CD8-positive, alpha-beta memory T cell (primary cell): ENCODE results near the gene SPAAR. TPM values are rescaled to one million over a fixed set of nuclear protein-coding genes. Genes with fewer than 3 reads are reported as not detected.
A peak's percentile ranks its signal among the peaks of the same experiment; 100 is the strongest.

Experiments used
- CTCF ChIA-PET: fragments of 350-600 bp; sonication (Branson Sonifier 250); formaldehyde crosslinking; loops from one replicate; lab custom pipeline; 2021; ENCODE audit warnings: antibody characterized with exemption; lab: Charles Lee
- POLR2A ChIA-PET: fragments of 350-600 bp; sonication (Branson Sonifier 250); formaldehyde crosslinking; loops from one replicate; lab custom pipeline; 2021; ENCODE audit warnings: antibody characterized with exemption; lab: Charles Lee
- DNase-seq, 5 donors: peaks; one replicate each; pipeline versions ENCODE4 v3.0.0 to v3.0.0-alpha.2; 2020 to 2022; ENCODE audit warnings: mixed read lengths in 1 of 5
- H3K27ac ChIP-seq: one replicate; pipeline ENCODE4 v1.7.0; 2013; ENCODE audit warnings: low read depth, mild to moderate bottlenecking, low read length, moderate library complexity
- H3K27me3 ChIP-seq: 2 replicates; pipeline ENCODE4 v1.7.0; 2013; ENCODE audit warnings: low read length, mild to moderate bottlenecking; ENCODE audit not compliant: insufficient read depth, poor library complexity, severe bottlenecking
- H3K36me3 ChIP-seq: 2 replicates; pipeline ENCODE4 v1.7.0; 2013; ENCODE audit warnings: mild to moderate bottlenecking, low read length, moderate library complexity; ENCODE audit not compliant: insufficient read depth
- H3K4me1 ChIP-seq: 2 replicates; pipeline ENCODE4 v1.7.0; 2013; ENCODE audit warnings: mild to moderate bottlenecking, low read length, moderate library complexity; ENCODE audit not compliant: insufficient read depth
- H3K4me3 ChIP-seq: 2 replicates; pipeline ENCODE4 v1.7.0; 2013; ENCODE audit warnings: mild to moderate bottlenecking, low read length
- H3K9me3 ChIP-seq: 2 replicates; pipeline ENCODE4 v1.7.0; 2013; ENCODE audit warnings: mild to moderate bottlenecking, low read length
- H3K27ac Mint-ChIP-seq, 8 donors: one replicate each; pipeline ENCODE4 v1.8.0; 2020 to 2021; ENCODE audit warnings: mixed read lengths in 8 of 8, mild to moderate bottlenecking in 6 of 8, inconsistent platforms in 3 of 8, moderate library complexity in 3 of 8
- H3K27me3 Mint-ChIP-seq, 2 donors: one replicate each; pipeline ENCODE4 v1.8.0; 2020 to 2021; ENCODE audit warnings: mixed read lengths in 2 of 2, mild to moderate bottlenecking in 1 of 2, moderate library complexity in 1 of 2
- H3K36me3 Mint-ChIP-seq, 3 donors: one replicate each; pipeline ENCODE4 v1.8.0; 2020 to 2021; ENCODE audit warnings: mixed read lengths in 3 of 3, inconsistent platforms in 1 of 3, mild to moderate bottlenecking in 1 of 3
- H3K4me1 Mint-ChIP-seq, 3 donors: one replicate each; pipeline ENCODE4 v1.8.0; 2020 to 2021; ENCODE audit warnings: mixed read lengths in 3 of 3, inconsistent platforms in 1 of 3, mild to moderate bottlenecking in 1 of 3
- H3K4me3 Mint-ChIP-seq, 7 donors: one replicate each; pipeline ENCODE4 v1.8.0; 2020 to 2021; ENCODE audit warnings: mixed read lengths in 7 of 7, mild to moderate bottlenecking in 6 of 7, moderate library complexity in 4 of 7, inconsistent platforms in 2 of 7
- H3K9me3 Mint-ChIP-seq, 5 donors: one replicate each; pipeline ENCODE4 v1.8.0; 2020 to 2022; ENCODE audit warnings: mixed read lengths in 5 of 5, mild to moderate bottlenecking in 3 of 5, moderate library complexity in 2 of 5, inconsistent platforms in 1 of 5
- polyA plus RNA-seq: library from polyadenylated mRNA; unstranded; fragments of 300-500 nt; fragmentation: Illumina TruSeq; gene quantifications from one replicate; pipeline ENCODE4 v1.2.3, GENCODE V29; 2021
- total RNA-seq, 2 experiments: library from RNA; stranded (reverse); gene quantifications; one replicate each; pipeline ENCODE4 v1.2.3, GENCODE V29; 2021

SPAAR gene
- total and polyA plus RNA-seq, 3 experiments from 2014 or later: not detected

DNA sequence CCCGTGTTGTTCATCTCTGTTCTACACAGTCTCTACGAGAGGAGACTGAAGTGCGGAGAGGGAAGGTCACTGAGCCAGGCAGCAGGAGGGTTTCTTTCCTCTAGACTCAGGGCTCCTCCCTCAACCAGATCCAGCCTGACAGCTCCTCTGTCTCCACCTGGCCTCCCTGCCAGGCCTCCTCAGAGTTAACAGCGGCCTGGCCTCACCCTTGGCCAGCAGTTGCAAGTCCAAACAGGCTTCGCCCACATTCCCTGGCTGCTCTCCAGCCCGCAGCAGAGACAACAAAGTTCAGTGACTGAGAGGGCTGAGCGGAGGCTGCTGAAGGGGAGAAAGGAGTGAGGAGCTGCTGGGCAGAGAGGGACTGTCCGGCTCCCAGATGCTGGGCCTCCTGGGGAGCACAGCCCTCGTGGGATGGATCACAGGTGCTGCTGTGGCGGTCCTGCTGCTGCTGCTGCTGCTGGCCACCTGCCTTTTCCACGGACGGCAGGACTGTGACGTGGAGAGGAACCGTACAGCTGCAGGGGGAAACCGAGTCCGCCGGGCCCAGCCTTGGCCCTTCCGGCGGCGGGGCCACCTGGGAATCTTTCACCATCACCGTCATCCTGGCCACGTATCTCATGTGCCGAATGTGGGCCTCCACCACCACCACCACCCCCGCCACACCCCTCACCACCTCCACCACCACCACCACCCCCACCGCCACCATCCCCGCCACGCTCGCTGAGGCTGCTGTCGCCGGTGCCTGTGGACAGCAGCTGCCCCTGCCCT, 3.2 kb upstream of the SPAAR start, which contains the start of gene HRCT1:
HRCT1 (plus strand) TSS at position 291 of the 768 bp plus-strand sequence; CDS start at position 377, 86 bp downstream.
- Mint-ChIP-seq H3K36me3 (no peaks in the 10 kb centered on the region), H3K4me3 (no peak within 1 kb of the TSS), H3K4me1 (peaks cover 19 to 47% (median 31%) of the 10 kb centered on the region in 3 donors), H3K27me3 (peaks cover 2 to 14% of the 10 kb centered on the region in 2 donors), H3K27ac (no peak within 1 kb of the TSS), H3K9me3 (no peaks in the 10 kb centered on the region)
- Histone ChIP-seq H3K4me1 (peaks cover 55% of the 10 kb centered on the region), H3K27me3 (no peaks in the 10 kb centered on the region), H3K36me3 (no peaks in the 10 kb centered on the region), H3K27ac (no peak within 1 kb of the TSS), H3K4me3 (no peak within 1 kb of the TSS), H3K9me3 (no peaks in the 10 kb centered on the region)
- DNase-seq: no peak
- POLR2A ChIA-PET: no interaction called here
- CTCF ChIA-PET: no interaction called here

DNA sequence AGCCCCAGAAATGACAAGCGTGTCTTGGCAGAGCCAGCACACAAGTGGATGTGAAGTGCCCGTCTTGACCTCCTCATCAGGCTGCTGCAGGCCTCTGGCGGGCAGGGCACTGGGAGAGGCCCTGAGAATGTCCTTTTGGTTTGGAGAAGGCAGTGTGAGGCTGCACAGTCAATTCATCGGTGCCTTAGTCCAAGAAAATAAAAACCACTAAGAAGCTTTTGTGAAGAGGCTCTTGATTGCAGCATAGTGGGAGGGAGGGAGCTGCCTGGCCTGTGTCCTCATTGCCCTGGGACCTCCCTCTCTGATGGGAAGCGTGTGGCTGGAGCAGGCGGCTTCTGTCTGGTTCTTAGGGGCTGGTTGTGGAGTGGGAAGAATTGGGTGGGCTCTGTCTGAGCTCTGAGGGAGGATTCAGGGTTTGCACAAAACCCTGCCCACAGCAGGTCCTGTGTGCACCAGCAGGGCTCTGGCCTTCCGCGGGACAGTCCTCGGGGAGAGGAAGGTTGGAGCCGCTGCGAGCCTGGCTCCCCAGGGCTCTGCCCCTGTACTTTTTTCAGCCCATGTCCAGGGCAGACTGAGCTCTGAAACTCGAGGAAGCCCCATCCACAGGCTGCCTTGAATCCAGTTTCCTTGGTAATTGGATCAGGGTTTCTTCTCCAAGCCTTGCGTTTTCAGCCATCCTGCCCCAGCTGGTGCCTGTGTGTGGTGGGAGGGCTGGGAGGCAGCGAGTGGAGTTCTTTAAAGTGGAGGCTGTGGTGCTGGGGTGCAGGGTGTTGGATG, 2.2 kb upstream of the SPAAR start:
- H3K4me3 Mint-ChIP-seq: peak overlapping the region in 1 of 7 donors; percentile 61
- H3K36me3 Mint-ChIP-seq: no peaks in the 10 kb centered on the region
- Histone ChIP-seq H3K27me3 (no peaks in the 10 kb centered on the region), H3K9me3 (no peaks in the 10 kb centered on the region), H3K4me1 (peaks cover 64% of the 10 kb centered on the region), H3K36me3 (no peaks in the 10 kb centered on the region), H3K27ac (no peak overlapping the region), H3K4me3 (no peak overlapping the region)
- peaks cover 27 to 57% (median 40%) of the 10 kb centered on the region in 3 donors for H3K4me1 Mint-ChIP-seq
- CTCF ChIA-PET: interaction anchor here (0.9 kb wide), 1 partner anchor 9 kb away, joined by 3 read pairs; no protein-coding TSS in a partner anchor
- H3K27me3 Mint-ChIP-seq: peaks cover 2 to 9% of the 10 kb centered on the region in 2 donors
- H3K9me3 Mint-ChIP-seq: no peaks in the 10 kb centered on the region
- DNase-seq: no peak
- peak overlapping the region in 1 of 8 donors; percentile 19 for H3K27ac Mint-ChIP-seq
- POLR2A ChIA-PET: no interaction called here

DNA sequence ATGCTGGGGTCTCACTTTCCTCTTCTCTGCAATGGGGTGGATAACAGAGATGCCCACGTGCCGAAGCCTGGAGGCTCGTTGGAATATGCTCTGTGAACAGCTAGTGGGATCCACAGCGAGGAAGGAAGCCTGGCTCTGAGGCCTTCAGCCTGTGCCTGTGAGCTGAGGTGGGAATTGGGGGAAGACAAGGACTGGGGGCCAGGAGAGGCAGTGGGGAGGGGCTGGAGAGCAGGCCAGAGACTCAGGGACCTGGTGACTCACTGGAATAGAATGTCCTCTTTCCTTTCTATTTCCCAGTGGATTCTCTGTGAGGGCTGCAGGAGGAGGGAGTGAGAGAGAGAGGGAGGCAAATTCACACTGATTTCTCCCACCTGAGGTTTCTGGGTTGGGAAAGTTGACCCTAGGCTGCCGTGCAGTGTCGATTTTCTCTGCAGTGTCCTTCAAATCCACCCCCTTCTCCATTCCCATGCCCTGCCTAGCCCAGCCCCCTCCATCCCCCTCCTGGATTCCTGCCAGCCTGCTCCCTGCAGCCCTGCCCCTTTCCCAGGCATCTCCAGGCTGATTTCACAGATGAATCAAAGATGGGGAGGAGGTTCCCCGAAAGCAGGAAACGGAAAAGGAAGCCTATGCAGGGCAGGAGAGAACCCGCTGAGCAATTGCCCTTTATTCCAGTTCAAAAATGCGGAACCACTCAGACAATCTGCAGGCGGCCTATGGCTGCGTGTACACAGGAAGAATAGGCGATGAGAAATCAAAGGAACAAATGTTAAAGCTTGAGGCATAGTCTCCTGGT, 1.4 kb upstream of the SPAAR start:
- peaks cover under 1 to 3% of the 10 kb centered on the region in 2 donors for H3K27me3 Mint-ChIP-seq
- Histone ChIP-seq H3K27ac (no peak overlapping the region), H3K27me3 (no peaks in the 10 kb centered on the region), H3K9me3 (no peaks in the 10 kb centered on the region), H3K4me1 (peaks cover 68% of the 10 kb centered on the region), H3K36me3 (no peaks in the 10 kb centered on the region), H3K4me3 (no peak overlapping the region)
- no peak for DNase-seq
- H3K36me3 Mint-ChIP-seq: no peaks in the 10 kb centered on the region
- H3K9me3 Mint-ChIP-seq: no peaks in the 10 kb centered on the region
- ChIA-PET CTCF (interaction anchor here (0.9 kb wide), 1 partner anchor 10 kb away, joined by 3 read pairs; no protein-coding TSS in a partner anchor), POLR2A (no interaction called here)
- peaks cover 30 to 60% (median 39%) of the 10 kb centered on the region in 3 donors for H3K4me1 Mint-ChIP-seq
- H3K27ac Mint-ChIP-seq: peak overlapping the region in 3 of 8 donors; percentile 12 to 66 (median 51)
- peak overlapping the region in 1 of 7 donors; percentile 61 for H3K4me3 Mint-ChIP-seq

DNA sequence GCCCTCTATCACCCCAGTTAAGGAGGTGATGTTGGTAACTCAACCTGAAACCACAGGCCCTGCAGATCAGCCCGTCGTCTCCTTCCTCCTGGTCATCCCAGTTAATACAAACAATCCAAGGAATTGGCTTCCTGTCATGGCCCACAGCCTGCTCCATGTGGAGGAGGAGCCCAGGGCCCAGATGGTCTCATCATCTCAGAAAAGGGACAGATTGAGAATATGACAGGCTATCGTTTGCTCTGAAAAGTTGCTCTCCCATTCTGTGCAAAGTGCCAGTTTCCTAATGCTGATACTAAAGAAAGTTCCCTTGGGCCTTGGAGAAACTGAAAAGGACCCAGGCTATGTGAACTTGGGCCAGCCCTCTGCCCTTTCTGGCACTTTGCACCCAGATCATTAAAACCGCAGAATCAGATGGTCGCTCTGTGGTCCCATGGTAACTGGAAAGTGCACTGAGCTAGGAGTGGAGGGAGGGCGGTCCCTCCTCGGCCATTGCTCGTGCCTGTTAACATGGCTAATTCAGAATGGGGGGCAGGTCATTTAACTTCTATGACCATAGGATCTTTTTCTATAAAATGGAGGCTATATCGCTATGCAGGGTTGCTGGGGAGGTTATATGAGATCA, 675 bp upstream of the SPAAR start:
- H3K4me3 ChIP-seq: peak overlapping the region; percentile 4
- Mint-ChIP-seq H3K27ac (peak overlapping the region in 5 of 8 donors; percentile 12 to 72 (median 41)), H3K4me1 (peaks cover 30 to 56% (median 35%) of the 10 kb centered on the region in 3 donors), H3K9me3 (no peaks in the 10 kb centered on the region), H3K4me3 (no peak overlapping the region), H3K36me3 (no peaks in the 10 kb centered on the region), H3K27me3 (no peaks in the 10 kb centered on the region)
- H3K36me3 ChIP-seq: no peaks in the 10 kb centered on the region
- H3K4me1 ChIP-seq: peaks cover 61% of the 10 kb centered on the region
- H3K27ac ChIP-seq: peak overlapping the region; percentile 20
- H3K27me3 ChIP-seq: no peaks in the 10 kb centered on the region
- DNase-seq: no peak
- H3K9me3 ChIP-seq: no peaks in the 10 kb centered on the region
- ChIA-PET CTCF (no interaction called here), POLR2A (no interaction called here)

DNA sequence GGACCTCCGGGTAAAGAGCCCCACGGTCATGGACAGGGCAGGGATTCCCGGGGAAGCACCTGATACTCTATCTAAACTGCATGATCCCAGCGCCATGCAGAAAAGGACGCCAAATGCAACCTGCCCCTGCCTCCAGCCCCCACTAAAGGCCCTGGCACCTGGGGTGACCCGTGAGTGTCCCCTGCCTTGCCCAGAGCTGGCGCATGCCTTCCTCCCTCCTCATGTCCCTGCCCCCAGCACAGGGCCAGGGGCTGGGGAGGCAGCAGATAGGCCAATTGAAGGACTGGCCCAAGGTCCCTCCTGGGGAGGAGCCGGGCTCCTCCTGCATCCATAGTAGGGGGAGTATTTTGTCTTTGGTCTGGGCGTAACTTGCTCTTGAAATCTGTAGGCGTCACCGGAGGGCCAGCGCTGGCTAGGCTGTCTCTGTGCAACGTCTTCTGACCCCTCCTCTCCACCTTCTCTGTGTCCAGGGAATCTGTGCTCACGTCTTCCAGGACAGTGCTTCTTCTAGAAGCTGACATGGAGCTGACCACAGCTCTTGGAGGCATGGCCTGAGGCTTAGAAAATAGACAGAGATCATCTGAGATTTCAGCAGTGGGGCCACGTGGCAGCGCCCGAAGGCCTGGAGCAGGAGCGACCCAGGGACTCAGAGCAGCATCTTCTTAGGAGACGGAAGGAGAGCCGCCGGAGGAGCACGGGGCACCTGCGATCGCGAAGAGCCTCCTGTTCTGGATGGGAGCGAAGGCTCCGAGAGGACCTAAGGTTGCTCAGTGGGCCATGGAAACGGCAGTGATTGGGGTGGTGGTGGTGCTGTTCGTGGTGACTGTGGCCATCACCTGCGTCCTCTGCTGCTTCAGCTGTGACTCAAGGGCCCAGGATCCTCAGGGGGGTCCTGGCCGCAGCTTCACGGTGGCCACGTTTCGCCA, 660 bp downstream of the SPAAR start:
- peaks cover 30 to 56% (median 35%) of the 10 kb centered on the region in 3 donors for H3K4me1 Mint-ChIP-seq
- H3K27ac Mint-ChIP-seq: peak overlapping the region; percentile 42 to 92 (median 66)

DNA sequence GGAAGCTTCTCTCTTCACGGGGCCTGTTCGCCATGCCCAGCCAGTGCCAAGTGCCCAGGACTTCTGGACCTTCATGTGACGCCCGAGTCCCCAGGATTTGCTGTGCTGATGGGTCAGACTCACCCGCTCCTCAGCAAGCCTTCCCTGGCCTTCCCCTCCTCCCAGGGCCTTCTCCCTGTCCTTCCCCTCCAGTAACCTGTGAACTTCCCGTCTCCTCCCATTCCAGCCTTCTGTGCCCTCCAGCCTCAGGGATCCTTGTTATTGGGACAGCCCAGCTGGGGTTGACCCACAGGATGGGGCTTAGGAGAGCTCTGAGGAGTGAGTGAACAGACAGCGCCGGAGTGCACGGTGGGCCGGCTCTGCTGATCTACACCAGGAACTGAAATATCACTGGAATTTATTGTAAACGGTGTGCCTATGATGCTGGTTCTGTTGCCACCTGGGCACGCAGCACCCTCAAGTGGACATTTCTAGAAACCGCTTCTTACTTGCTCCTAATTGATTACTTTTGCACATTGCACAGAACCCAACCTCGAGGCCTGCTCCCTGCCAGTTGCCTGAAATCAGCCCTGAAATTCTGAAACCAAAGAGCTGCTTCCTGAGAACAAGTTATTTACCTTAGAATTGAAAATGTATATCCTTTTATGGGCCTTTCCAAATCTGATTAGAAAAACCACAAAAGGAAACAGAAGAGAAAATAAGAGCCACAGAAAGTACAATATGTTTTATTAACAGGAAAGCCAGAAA, 1.5 kb downstream of the SPAAR start:
- H3K9me3 Mint-ChIP-seq: no peaks in the 10 kb centered on the region
- no peaks in the 10 kb centered on the region for H3K9me3 ChIP-seq
- H3K4me1 ChIP-seq: peaks cover 61% of the 10 kb centered on the region
- H3K36me3 Mint-ChIP-seq: no peaks in the 10 kb centered on the region
- no peaks in the 10 kb centered on the region for H3K27me3 Mint-ChIP-seq
- DNase-seq: peak in 2 of 5 donors; percentile 29 to 33
- H3K4me3 ChIP-seq: peak overlapping the region; percentile 49
- no peaks in the 10 kb centered on the region for H3K36me3 ChIP-seq
- peak overlapping the region in 6 of 7 donors; percentile 56 to 81 (median 58) for H3K4me3 Mint-ChIP-seq
- no peaks in the 10 kb centered on the region for H3K27me3 ChIP-seq
- H3K4me1 Mint-ChIP-seq: peaks cover 30 to 56% (median 35%) of the 10 kb centered on the region in 3 donors
- CTCF ChIA-PET: interaction anchor here (1.1 to 1.7 kb wide), 6 partner anchors 7 to 34 kb away, joined by 3 to 7 read pairs (median 4); no protein-coding TSS in a partner anchor
- peak overlapping the region; percentile 67 to 97 (median 90) for H3K27ac Mint-ChIP-seq
- H3K27ac ChIP-seq: peak overlapping the region; percentile 27
- POLR2A ChIA-PET: interaction anchor here (1.5 kb wide), 1 partner anchor 263 kb away, joined by 3 read pairs; no protein-coding TSS in a partner anchor

More for the DNA sequence above, 660 bp downstream of the SPAAR start:
- Mint-ChIP-seq H3K4me3 (peak overlapping the region in 1 of 7 donors; percentile 15), H3K36me3 (no peaks in the 10 kb centered on the region), H3K9me3 (no peaks in the 10 kb centered on the region), H3K27me3 (no peaks in the 10 kb centered on the region)
- H3K9me3 ChIP-seq: no peaks in the 10 kb centered on the region
- ChIA-PET POLR2A (no interaction called here), CTCF (interaction anchor here (1.2 to 1.4 kb wide), 3 partner anchors 11 to 35 kb away, joined by 3 to 5 read pairs (median 3); no protein-coding TSS in a partner anchor)
- peak overlapping the region; percentile 27 for H3K27ac ChIP-seq
- DNase-seq: no peak
- H3K27me3 ChIP-seq: no peaks in the 10 kb centered on the region
- peak overlapping the region; percentile 49 for H3K4me3 ChIP-seq
- no peaks in the 10 kb centered on the region for H3K36me3 ChIP-seq
- H3K4me1 ChIP-seq: peaks cover 61% of the 10 kb centered on the region
